ENCODE measurements around the gene IP6K3. TPM values are rescaled to one million over a fixed set of nuclear protein-coding genes. Genes with fewer than 3 reads are reported as not detected.

The IP6K3 gene
- total RNA-seq, 1 experiment from 2014 or later: 6.8 TPM

GRCh38 chr6:33689879-33690278, 56.8 kb downstream of the IP6K3 start:
- DNase-seq (ENCODE audit: low spot score): peak; percentile 27

DNA sequence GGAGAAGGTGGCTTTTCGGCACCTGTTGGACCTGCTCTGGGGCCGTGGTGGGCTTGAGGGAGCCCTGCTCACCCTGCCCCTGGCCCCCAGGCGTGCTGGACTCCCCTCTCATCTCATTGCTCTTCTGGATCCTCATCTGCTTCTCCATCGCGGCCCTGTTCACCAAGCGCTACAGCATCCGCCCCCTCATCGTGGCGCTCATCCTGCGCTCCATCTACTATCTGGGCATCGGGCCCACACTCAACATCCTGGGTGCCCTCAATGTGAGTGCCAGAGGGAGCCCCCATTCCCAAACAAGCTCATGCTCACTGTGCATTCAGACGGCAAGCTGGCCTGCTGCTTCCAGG, 57.6 kb downstream of the IP6K3 start:
- no peak for DNase-seq (ENCODE audit: low spot score)

DNA sequence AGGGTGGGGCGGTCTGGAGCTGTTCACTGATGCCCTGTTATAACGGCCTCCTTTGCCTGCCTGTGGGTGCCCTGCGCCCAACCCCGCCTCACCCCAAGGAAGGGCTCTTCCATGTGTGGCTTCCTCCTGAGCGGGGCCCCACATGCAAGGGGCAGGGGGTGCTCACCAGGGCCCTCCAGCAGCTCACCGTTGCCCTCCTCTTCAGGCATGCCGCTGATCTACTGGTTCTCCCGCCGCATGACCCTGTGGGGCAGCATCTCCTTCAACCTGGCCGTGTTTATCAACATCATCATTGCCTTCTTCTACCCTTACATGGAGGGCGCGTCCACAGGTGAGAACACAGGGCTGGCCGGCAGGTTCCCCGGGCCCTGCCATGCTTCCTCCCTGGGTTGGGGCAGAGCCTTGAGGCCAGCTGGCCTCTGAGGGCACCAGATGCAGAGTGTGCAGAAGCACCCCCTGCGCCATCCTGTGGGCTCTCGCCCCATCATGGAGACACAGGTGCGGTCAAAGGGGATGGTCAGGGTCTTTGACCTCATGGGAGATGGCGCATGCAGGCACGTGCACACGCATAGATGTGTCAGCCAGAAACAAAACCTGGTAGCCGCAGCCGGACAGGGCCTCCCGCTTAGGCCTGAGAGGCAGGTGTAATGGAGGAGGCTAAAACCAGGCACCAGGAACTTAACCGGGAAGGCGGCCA, 58.1 kb downstream of the IP6K3 start:
- no peak for DNase-seq (ENCODE audit: low spot score)

- no peak for DNase-seq (ENCODE audit: low spot score)
Measured at GRCh38 chr6:33688006-33688405, 58.7 kb downstream of the IP6K3 start.

DNA sequence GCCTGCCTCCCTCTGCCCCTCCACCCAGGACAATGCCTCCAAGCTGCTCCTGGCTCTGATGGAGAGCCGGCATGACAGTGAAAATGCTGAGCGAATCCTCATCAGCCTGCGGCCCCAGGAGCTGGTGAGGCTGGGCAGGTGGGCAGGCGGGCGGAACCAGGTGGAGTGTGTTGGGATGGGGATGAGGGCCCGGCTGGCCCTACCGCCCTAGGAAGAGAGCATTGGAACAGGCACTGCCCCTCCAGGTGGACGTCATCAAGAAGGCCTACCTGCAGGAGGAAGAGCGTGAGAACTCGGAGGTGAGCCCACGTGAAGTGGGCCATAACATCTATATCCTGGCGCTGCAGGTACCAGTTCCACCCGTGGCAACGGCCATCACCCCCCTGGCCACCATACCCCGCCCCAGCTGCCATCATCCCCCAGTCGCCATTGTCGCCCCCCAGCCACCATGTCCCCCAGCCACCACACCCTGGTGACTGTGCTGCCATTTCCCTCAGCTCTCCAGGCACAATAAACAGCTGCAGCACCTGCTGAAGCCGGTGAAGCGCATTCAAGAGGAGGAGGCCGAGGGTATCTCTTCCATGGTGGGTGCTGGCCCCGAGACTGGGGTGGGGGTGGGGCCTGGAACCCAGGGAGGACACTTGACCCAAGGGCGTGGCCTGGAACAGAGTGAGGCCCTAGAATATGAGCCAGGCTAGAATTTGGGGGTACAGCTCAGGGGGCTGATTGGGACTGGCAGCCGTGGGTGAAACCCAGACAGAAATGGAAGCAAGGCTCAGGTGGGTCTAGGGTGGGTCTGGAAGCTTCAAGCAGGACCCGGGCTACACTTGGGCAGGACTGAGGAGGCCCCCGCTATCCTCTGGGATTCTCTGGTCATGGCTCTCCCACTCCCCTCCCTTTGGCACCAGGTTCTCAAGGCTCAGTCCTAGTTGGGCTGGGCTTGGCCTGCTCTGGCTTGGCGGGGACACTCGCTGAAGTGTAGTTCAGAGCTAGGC, 59.4 kb downstream of the IP6K3 start:
- DNase-seq (ENCODE audit: low spot score): no peak

- no peak for DNase-seq (ENCODE audit: low spot score)
Measured at GRCh38 chr6:33686225-33686924, 60.3 kb downstream of the IP6K3 start.

DNA sequence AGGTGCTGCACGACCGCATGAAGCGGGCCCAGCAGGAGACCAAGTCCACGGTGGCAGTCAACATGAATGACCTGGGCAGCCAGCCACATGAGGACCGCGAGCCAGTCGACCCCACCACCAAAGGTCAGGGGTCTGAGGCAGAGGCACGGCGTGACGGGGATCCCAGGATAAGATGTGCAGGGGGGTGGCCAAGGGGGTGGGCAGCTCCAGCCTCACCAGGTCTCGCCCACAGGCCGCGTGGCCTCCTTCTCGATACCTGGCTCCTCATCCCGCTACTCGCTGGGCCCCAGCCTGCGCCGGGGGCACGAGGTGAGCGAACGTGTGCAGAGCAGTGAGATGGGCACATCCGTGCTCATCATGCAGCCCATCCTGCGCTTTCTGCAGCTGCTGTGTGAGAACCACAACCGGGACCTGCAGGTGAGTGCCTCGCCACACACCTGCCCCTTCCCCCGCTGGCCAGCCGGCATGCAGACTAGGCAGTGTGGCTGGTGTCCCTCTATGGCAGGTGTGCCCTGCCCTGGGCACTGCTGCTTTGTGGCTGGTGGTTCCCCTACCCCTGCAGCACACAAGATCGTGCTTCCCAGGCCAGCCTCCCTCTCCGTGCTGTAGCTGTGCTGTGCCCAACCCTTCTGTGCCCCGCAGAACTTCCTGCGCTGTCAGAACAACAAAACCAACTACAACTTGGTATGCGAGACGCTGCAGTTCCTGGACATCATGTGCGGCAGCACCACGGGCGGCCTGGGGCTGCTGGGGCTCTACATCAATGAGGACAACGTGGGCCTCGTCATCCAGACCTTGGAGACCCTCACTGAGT, 61.1 kb downstream of the IP6K3 start:
- DNase-seq (ENCODE audit: low spot score): no peak

- no peak for DNase-seq (ENCODE audit: low spot score)
Measured at GRCh38 chr6:33684983-33685382, 61.7 kb downstream of the IP6K3 start.

DNA sequence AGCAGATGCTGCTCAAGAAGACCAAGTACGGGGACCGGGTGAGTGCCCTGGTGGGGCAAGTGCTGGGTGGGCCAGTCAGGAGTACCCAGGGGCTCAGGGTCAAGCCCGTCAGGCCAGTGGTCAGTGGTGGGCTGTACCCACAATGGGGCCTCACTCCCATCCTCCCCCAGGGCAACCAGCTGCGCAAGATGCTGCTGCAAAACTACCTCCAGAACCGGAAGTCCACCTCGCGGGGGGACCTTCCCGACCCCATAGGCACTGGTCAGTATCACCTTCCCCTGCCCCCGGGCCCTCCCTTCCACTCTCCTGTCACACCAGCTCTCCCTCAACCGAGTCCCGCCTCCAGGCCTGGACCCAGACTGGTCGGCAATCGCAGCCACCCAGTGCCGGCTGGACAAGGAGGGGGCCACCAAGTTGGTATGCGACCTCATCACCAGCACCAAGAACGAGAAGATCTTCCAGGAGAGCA, 62.2 kb downstream of the IP6K3 start:
- no peak for DNase-seq (ENCODE audit: low spot score)

DNA sequence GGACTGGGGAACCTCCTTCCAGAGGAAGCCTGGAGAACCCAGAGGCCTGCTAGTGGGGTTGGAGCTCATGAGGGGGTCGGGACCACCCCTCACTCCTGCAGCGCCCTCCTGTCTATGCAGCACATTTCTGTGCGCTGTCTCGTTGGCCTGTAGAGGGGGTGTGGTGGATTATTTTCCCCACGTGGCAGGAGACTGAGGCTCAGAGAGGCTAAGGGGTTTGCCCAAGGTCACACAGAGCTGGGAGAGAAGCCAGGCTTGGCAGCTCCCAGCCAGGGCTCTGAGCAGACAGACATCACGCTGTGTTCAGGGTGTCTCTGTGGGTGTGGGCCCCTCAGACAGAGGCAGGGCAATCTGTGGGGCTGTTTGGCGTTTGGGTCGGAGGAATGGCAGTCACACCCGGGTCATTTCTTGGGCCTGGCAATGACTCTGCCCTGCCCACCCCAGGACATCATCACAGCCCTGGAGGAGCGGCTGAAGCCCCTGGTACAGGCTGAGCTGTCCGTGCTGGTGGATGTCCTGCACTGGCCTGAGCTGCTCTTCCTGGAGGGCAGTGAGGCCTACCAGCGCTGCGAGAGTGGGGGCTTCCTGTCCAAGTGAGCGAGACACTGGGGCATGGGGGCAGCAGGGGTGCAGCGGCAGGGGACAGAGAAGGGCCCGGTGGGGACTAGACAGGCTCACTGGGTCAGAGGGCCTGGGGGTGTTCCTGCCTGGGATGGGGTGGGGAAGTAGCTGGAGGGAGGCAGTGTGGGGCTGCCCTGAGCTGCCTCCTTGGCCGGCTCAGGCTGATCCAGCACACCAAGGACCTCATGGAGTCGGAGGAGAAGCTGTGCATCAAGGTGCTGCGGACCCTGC, 62.9 kb downstream of the IP6K3 start:
- DNase-seq (ENCODE audit: low spot score): no peak

- DNase-seq (ENCODE audit: low spot score): peak; percentile 83
Measured at GRCh38 chr6:33683051-33683571, 63.6 kb downstream of the IP6K3 start.

GRCh38 chr6:33682341-33682740, 64.4 kb downstream of the IP6K3 start:
- no peak for DNase-seq (ENCODE audit: low spot score)

- DNase-seq (ENCODE audit: low spot score): no peak
Measured at GRCh38 chr6:33679761-33680160, 66.9 kb downstream of the IP6K3 start.

DNA sequence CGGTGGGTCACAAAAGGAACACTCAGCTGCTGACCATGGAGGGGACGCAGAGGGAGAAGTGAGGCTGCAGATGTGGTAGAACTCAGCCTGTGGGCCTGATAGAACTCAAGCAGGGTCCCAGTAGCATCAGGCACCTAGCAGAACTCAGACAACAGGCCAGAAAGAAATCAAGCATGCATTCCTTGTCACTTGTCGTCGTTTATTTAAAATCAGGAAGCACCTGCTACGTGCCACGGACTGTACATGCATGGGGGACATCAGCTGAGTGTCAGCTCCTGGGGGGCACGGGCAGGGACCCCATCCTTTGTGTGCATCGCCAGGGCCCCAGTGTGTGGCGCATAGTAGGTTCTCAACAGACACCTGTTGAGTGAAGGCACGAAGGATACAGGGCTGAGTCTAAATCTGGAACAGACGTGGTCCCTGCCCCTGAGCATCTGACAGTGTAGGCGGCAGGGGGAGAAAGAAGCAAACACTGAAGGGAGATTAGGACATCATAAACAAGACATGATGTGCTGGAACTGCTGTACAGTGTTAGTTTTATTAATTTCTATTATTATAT, 67.7 kb downstream of the IP6K3 start:
- no peak for DNase-seq (ENCODE audit: low spot score)

DNA sequence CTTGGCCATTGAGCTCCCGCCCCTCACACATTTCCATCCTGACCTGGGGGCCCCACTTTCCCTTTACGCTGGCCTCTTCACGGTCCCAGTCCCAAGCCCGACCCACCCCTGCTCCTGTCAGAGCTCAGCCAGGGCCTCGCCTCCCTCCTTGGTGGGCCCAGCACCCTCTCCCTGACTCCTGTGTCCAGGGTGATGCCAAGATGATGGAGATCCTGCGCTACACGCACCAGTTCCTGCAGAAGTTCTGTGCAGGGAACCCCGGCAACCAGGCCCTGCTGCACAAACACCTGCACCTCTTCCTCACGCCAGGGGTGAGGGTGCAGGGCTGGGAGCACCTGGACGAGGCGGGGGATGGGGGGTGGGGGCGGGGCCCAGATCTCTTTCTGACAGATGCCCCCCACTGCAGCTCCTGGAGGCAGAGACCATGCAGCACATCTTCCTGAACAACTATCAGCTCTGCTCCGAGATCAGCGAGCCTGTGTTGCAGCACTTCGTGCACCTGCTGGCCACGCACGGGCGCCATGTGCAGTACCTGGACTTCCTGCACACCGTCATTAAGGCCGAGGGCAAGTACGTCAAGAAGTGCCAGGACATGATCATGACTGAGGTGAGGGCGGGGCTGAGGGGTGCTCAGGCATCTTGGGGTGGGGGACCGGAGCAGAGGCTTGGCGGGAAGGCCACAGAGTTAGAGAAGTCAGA, 68.3 kb downstream of the IP6K3 start:
- DNase-seq (ENCODE audit: low spot score): no peak

GRCh38 chr6:33677689-33678088, 69.0 kb downstream of the IP6K3 start:
- DNase-seq (ENCODE audit: low spot score): no peak

- no peak for DNase-seq (ENCODE audit: low spot score)
Measured at GRCh38 chr6:33677143-33677660, 69.5 kb downstream of the IP6K3 start.

DNA sequence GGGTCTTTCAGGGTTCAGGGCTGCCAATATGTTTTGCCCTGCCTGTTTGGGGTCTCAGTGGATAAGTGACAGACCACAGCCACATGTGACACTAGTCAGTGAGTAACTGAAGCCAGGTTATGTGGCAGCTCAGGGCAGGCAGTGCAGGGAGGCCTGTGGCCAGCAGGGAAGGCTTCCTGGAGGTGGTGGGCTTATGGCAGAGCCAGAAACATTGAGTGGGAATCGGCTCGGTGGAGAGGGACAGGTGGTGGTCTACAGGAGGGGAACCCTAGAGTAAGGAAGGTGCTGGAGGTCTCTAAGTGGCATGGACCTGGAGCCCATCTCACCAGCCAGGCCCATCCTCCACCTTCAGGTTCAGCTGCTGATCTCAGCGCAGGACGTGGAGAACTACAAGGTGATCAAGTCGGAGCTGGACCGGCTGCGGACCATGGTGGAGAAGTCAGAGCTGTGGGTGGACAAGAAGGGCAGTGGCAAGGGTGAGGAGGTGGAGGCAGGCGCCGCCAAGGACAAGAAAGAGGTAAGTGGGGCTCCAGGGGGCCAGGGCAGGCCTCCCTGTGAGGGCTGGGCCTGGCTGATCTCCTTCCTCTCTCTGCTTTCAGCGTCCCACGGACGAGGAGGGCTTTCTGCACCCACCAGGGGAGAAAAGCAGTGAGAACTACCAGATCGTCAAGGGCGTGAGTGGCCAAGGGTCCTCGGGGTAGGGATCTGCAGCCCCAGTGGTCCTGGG, 70.1 kb downstream of the IP6K3 start:
- no peak for DNase-seq (ENCODE audit: low spot score)
